ENCODE results near the gene KIAA1210. TPM values are rescaled to one million over a fixed set of nuclear protein-coding genes. Genes with fewer than 3 reads are reported as not detected.

The KIAA1210 gene
- total and polyA plus RNA-seq, 2 experiments from 2014 or later: not detected

- ATAC-seq: no peak
- H3K9me3 Mint-ChIP-seq: no peaks in the 10 kb centered on the region
Observed at GRCh38 chrX:119168104-119168503, 40.5 kb upstream of the KIAA1210 start.

GRCh38 chrX:119158226-119158625, 30.6 kb upstream of the KIAA1210 start:
- Histone ChIP-seq H2AFZ (no peak overlapping the region), H3K27ac (ENCODE audit: low read depth) (no peak overlapping the region), H3K36me3 (ENCODE audit: insufficient read depth) (no peaks in the 10 kb centered on the region), H3K4me3 (no peak overlapping the region), H3K9me2 (ENCODE audit: insufficient read depth) (no peaks in the 10 kb centered on the region), H3K27me3 (ENCODE audit: insufficient read depth) (no peaks in the 10 kb centered on the region), H4K20me1 (replicated peaks; ENCODE audit: insufficient read depth) (no peaks in the 10 kb centered on the region), H3K79me2 (replicated peaks; ENCODE audit: insufficient read depth) (no peaks in the 10 kb centered on the region), H3K4me1 (ENCODE audit: insufficient read depth) (no peaks in the 10 kb centered on the region), H3F3A (replicated peaks; ENCODE audit: low read depth) (no peaks in the 10 kb centered on the region), H3K4me2 (no peak overlapping the region)
- Mint-ChIP-seq H3K4me3 (no peak overlapping the region), H3K4me1 (peaks cover 4% of the 10 kb centered on the region; the same call in 2 of the 3 replicates), H3K27ac (no peak overlapping the region), H3K27me3 (ENCODE audit: insufficient read depth, low read depth, poor library complexity) (no peaks in the 10 kb centered on the region), H3K9me3 (no peaks in the 10 kb centered on the region), H3K36me3 (ENCODE audit: low read depth) (no peaks in the 10 kb centered on the region)
- ATAC-seq (no peak), DNase-seq (ENCODE audit: low spot score) (no peak)
- no peak for TF ChIP-seq POLR2AphosphoS5 (IDR thresholded peaks at IDR 0.05; ENCODE audit: low read depth)
- no peak for TF ChIP-seq ZNF331 (CRISPR knock-in tag; IDR thresholded peaks at IDR 0.05; ENCODE audit: low read depth)
- TF ChIP-seq STAT1 (IDR thresholded peaks at IDR 0.05; ENCODE audit: unreplicated experiment): no peak
- no peak for TF ChIP-seq EZH2phosphoT487 (IDR thresholded peaks at IDR 0.05; ENCODE audit: unreplicated experiment)
- TF ChIP-seq CTCF (conservative IDR thresholded peaks at IDR 0.05; ENCODE audit: low read depth in 2 of 2): no peak
- TF ChIP-seq REST (IDR thresholded peaks at IDR 0.05; ENCODE audit: unreplicated experiment): no peak
- no peak for TF ChIP-seq JUNB (IDR thresholded peaks at IDR 0.05; ENCODE audit: unreplicated experiment)

More at GRCh38 chrX:119168104-119168503, 40.5 kb upstream of the KIAA1210 start:
- Histone ChIP-seq H3F3A (replicated peaks; ENCODE audit: low read depth) (no peaks in the 10 kb centered on the region), H3K27ac (ENCODE audit: low read depth) (no peak overlapping the region), H3K9me2 (ENCODE audit: insufficient read depth) (no peaks in the 10 kb centered on the region), H3K36me3 (ENCODE audit: insufficient read depth) (no peaks in the 10 kb centered on the region), H3K79me2 (replicated peaks; ENCODE audit: insufficient read depth) (no peaks in the 10 kb centered on the region), H3K4me1 (ENCODE audit: insufficient read depth) (no peaks in the 10 kb centered on the region), H3K4me2 (no peak overlapping the region), H2AFZ (no peak overlapping the region), H4K20me1 (replicated peaks; ENCODE audit: insufficient read depth) (no peaks in the 10 kb centered on the region), H3K4me3 (no peak overlapping the region), H3K27me3 (ENCODE audit: insufficient read depth) (no peaks in the 10 kb centered on the region)
- H3K4me1 Mint-ChIP-seq: no peaks in the 10 kb centered on the region
- H3K27ac Mint-ChIP-seq: no peak overlapping the region
- H3K4me3 Mint-ChIP-seq: no peak overlapping the region
- TF ChIP-seq NANOG (IDR thresholded peaks at IDR 0.05; ENCODE audit: borderline replicate concordance): no peak
- TF ChIP-seq STAT1 (IDR thresholded peaks at IDR 0.05; ENCODE audit: unreplicated experiment): no peak
- TF ChIP-seq ETS1 (IDR thresholded peaks at IDR 0.05): no peak
- TF ChIP-seq ZNF114 (CRISPR knock-in tag; IDR thresholded peaks at IDR 0.05): no peak
- no peak for TF ChIP-seq ZNF331 (CRISPR knock-in tag; IDR thresholded peaks at IDR 0.05; ENCODE audit: low read depth)
- no peak for TF ChIP-seq REST (IDR thresholded peaks at IDR 0.05; ENCODE audit: unreplicated experiment)
- H3K36me3 Mint-ChIP-seq (ENCODE audit: low read depth): no peaks in the 10 kb centered on the region
- no peak for DNase-seq (ENCODE audit: low spot score)
- H3K27me3 Mint-ChIP-seq (ENCODE audit: insufficient read depth, low read depth, poor library complexity): no peaks in the 10 kb centered on the region

Data from GM23338 (cell line).